Measurements from ENCODE around the gene IGFN1. TPM values are rescaled to one million over a fixed set of nuclear protein-coding genes. Genes with fewer than 3 reads are reported as not detected.
"Not testable (repeated sequence)": the region's sequence is repeated elsewhere in the genome, so short reads cannot be mapped to it uniquely, and the experiment has no call there.

The IGFN1 gene
- total RNA-seq, 2 experiments from 2014 or later, result not detected

DNA sequence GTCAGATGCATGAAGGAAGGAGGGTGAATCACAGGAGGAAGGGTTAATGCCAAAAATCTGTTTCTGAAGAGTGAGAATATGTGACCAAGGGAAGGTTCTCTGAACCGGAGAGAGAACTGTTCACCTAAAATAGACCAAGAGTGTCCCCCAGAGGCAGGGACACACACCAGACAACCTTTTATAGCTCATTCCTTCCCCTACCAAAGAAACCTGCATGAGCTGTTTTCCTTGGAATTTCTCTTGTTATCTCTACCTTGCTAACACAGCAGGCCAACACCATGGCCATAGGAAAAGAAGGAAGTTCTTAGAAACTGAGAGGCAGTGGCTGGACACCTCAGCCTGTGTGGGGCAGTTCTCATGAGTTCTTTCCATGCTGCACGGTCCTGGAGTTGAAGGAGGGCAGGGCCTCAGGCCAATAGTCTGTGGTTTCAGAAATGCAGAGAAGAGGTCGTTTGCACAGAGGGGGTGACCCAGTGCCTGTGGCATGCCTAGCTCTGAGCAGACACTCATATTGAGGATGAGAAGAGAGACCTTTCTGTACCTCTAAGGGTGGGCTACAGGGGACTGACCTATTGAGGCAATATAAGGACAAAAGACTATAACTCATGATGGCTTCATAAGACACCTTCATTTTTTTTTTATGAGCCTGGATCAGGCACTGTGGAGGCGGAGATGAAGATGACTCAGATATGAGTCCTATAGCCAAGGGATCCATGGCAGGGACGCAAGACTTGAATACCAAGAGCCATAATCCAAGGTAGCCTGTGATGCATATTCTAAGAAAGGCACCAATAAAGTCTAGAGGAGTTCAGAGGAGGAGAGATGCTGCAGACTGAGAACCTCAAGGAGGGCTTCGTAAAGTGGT lies 39.4 kb downstream of the IGFN1 start:
- H3K36me3 Mint-ChIP-seq (ENCODE audit: low read depth), result no peaks in the 10 kb centered on the region
- Histone ChIP-seq H3K4me3 (ENCODE audit: low read length) (no peak overlapping the region), H3K9me3 (ENCODE audit: control insufficient read depth in 1 of 2, insufficient read depth in 1 of 2, low read length in 2 of 2) (peaks cover 0 to 3% of the 10 kb centered on the region in 2 experiments), H3K4me1 (ENCODE audit: insufficient read depth, low read length) (no peaks in the 10 kb centered on the region), H3K27me3 (ENCODE audit: control insufficient read depth in 1 of 2, insufficient read depth in 2 of 2, low read length in 2 of 2) (peaks cover 2 to 15% of the 10 kb centered on the region in 2 experiments), H3K36me3 (ENCODE audit: insufficient read depth, low read length) (no peaks in the 10 kb centered on the region), H3K27ac (ENCODE audit: low read depth in 1 of 2, low read length in 2 of 2) (no peak overlapping the region)
- no peak overlapping the region for H3K4me3 Mint-ChIP-seq
- TF ChIP-seq CTCF (IDR thresholded peaks at IDR 0.05), result no peak
- DNase-seq (no peak), ATAC-seq (ENCODE audit: poor library complexity) (no peak)
- peaks cover 6% of the 10 kb centered on the region for H3K9me3 Mint-ChIP-seq
- intact Hi-C loops (cut with DNase I, micrococcal nuclease), result loop anchor here (10.0 kb wide), 2 partner anchors 145 to 255 kb away; no protein-coding TSS in a partner anchor
- H3K4me1 Mint-ChIP-seq (ENCODE audit: low read depth), result no peaks in the 10 kb centered on the region
- POLR2A ChIA-PET, result no interaction called here
- H3K27me3 Mint-ChIP-seq, result peaks cover 32% of the 10 kb centered on the region
- CTCF ChIA-PET, result no interaction called here
- H3K27ac Mint-ChIP-seq, result no peak overlapping the region

- H3K36me3 ChIP-seq (ENCODE audit: insufficient read depth, low read length), result no peaks in the 10 kb centered on the region
These were observed 40.1 kb downstream of the IGFN1 start for GRCh38 chr1:201230676-201231075.

GRCh38 chr1:201239646-201240045 lies 49.0 kb downstream of the IGFN1 start:
- CTCF ChIA-PET; H3K9me3 ChIP-seq (ENCODE audit: control insufficient read depth in 1 of 2, insufficient read depth in 1 of 2, low read length in 2 of 2); H3K36me3 Mint-ChIP-seq (ENCODE audit: low read depth); intact Hi-C loops (cut with DNase I, micrococcal nuclease); H3K9me3 Mint-ChIP-seq; H3K36me3 ChIP-seq (ENCODE audit: insufficient read depth, low read length); H3K4me1 ChIP-seq (ENCODE audit: insufficient read depth, low read length); H3K4me3 ChIP-seq (ENCODE audit: low read length); POLR2A ChIA-PET; H3K4me3 Mint-ChIP-seq; H3K27ac ChIP-seq (ENCODE audit: low read depth in 1 of 2, low read length in 2 of 2); H3K27ac Mint-ChIP-seq; H3K4me1 Mint-ChIP-seq (ENCODE audit: low read depth); DNase-seq; ATAC-seq (ENCODE audit: poor library complexity): not testable (repeated sequence)
- H3K27me3 ChIP-seq (ENCODE audit: control insufficient read depth in 1 of 2, insufficient read depth in 2 of 2, low read length in 2 of 2), result peaks cover 4 to 25% of the 10 kb centered on the region in 2 experiments
- peaks cover 49% of the 10 kb centered on the region for H3K27me3 Mint-ChIP-seq

More at GRCh38 chr1:201230676-201231075, 40.1 kb downstream of the IGFN1 start:
- Mint-ChIP-seq H3K36me3 (ENCODE audit: low read depth) (no peaks in the 10 kb centered on the region), H3K27me3 (peaks cover 32% of the 10 kb centered on the region), H3K27ac (no peak overlapping the region), H3K4me1 (ENCODE audit: low read depth) (no peaks in the 10 kb centered on the region), H3K4me3 (no peak overlapping the region), H3K9me3 (peaks cover 6% of the 10 kb centered on the region)
- Histone ChIP-seq H3K27me3 (ENCODE audit: control insufficient read depth in 1 of 2, insufficient read depth in 2 of 2, low read length in 2 of 2) (peaks cover 0 to 15% of the 10 kb centered on the region in 2 experiments), H3K4me1 (ENCODE audit: insufficient read depth, low read length) (no peaks in the 10 kb centered on the region), H3K9me3 (ENCODE audit: control insufficient read depth in 1 of 2, insufficient read depth in 1 of 2, low read length in 2 of 2) (peaks cover 0 to 3% of the 10 kb centered on the region in 2 experiments), H3K4me3 (ENCODE audit: low read length) (no peak overlapping the region), H3K27ac (ENCODE audit: low read depth in 1 of 2, low read length in 2 of 2) (no peak overlapping the region)
- ChIA-PET POLR2A (no interaction called here), CTCF (no interaction called here)
- ATAC-seq (ENCODE audit: poor library complexity) (no peak), DNase-seq (no peak)
- intact Hi-C loops (cut with DNase I, micrococcal nuclease), result no loop called here
- TF ChIP-seq CTCF (IDR thresholded peaks at IDR 0.05), result no peak

Measured in CD4-positive, alpha-beta T cell (primary cell).